H1 (cell line): Measurements from ENCODE around the gene CTSL. TPM values are rescaled to one million over a fixed set of nuclear protein-coding genes. Genes with fewer than 3 reads are reported as not detected.

ENCODE experiments used
- CTCF ChIA-PET: fragments of 300-600 bp; sonication (Branson Sonifier 250); formaldehyde crosslinking; loops from one replicate; lab custom pipeline; 2021; ENCODE audit not compliant: partially characterized antibody; lab: Charles Lee
- POLR2A ChIA-PET: fragments of 300-600 bp; sonication (Branson Sonifier 250); formaldehyde crosslinking; loops from one replicate; lab custom pipeline; 2021; ENCODE audit warnings: inconsistent platforms; ENCODE audit not compliant: partially characterized antibody; lab: Charles Lee
- DNase-seq, 2 experiments: peaks; one replicate each; pipeline versions ENCODE4 v3.0.0 to v3.0.0-alpha.2; 2010 to 2022; ENCODE audit warnings: low spot score in 2 of 2, low read depth in 1 of 2, mixed read lengths in 1 of 2
- FAIRE-seq: peaks from 2 replicates; lab custom pipeline; 2011; peaks lifted over from hg19 to GRCh38; lab: Jason Lieb, UNC
- H2AFZ ChIP-seq: 2 replicates; pipeline ENCODE4 v1.8.1; 2012; ENCODE audit warnings: low read length, inconsistent platforms
- H2AK5ac ChIP-seq: 2 replicates; pipeline ENCODE4 v1.6.1; 2013; ENCODE audit warnings: low read depth, low read length
- H2BK120ac ChIP-seq: replicated peaks from 2 replicates; pipeline ENCODE3; 2013; ENCODE audit warnings: low read depth, low read length, inconsistent platforms
- H2BK12ac ChIP-seq: 2 replicates; pipeline ENCODE4 v1.6.1; 2013; ENCODE audit warnings: low read depth, low read length
- H2BK15ac ChIP-seq: 2 replicates; pipeline ENCODE4 v1.6.1; 2013; ENCODE audit warnings: low read length
- H2BK20ac ChIP-seq: 2 replicates; pipeline ENCODE4 v1.6.1; 2013; ENCODE audit warnings: low read length
- H2BK5ac ChIP-seq: 2 replicates; pipeline ENCODE4 v1.6.1; 2013; ENCODE audit warnings: low read depth, low read length
- H3K14ac ChIP-seq: 2 replicates; pipeline ENCODE4 v1.6.1; 2013; ENCODE audit warnings: inconsistent platforms; ENCODE audit not compliant: insufficient read length
- H3K18ac ChIP-seq: 2 replicates; pipeline ENCODE4 v1.6.1; 2013; ENCODE audit warnings: low read length; ENCODE audit errors: extremely low read depth
- H3K23ac ChIP-seq: 2 replicates; pipeline ENCODE4 v1.6.1; 2013; ENCODE audit warnings: inconsistent platforms; ENCODE audit not compliant: insufficient read length
- H3K23me2 ChIP-seq: 2 replicates; pipeline ENCODE4 v1.6.1; 2013; ENCODE audit warnings: low read depth, low read length
- H3K27ac ChIP-seq: 2 replicates; pipeline ENCODE4 v1.6.1; 2011; ENCODE audit warnings: low read depth, low read length, inconsistent platforms
- H3K27me3 ChIP-seq, 4 experiments: replicated peaks in 1 of 4; 1 replicate in 1 of 4; 2 replicates in 3 of 4; pipeline versions ENCODE4 v1.6.1 to v1.8.1; 2011 to 2013; ENCODE audit warnings: low read length in 3 of 4, mild to moderate bottlenecking in 3 of 4, inconsistent platforms in 2 of 4, mixed read lengths in 2 of 4, moderate library complexity in 1 of 4; ENCODE audit not compliant: control insufficient read depth in 3 of 4, insufficient read depth in 3 of 4; ENCODE audit errors: extremely low read depth in 1 of 4
- H3K36me3 ChIP-seq, 4 experiments: 2 replicates each; pipeline versions ENCODE4 v1.6.1 to v1.8.1; 2011 to 2013; ENCODE audit warnings: mild to moderate bottlenecking in 4 of 4, low read length in 3 of 4, moderate library complexity in 2 of 4, control low read depth in 1 of 4, inconsistent platforms in 1 of 4; ENCODE audit not compliant: insufficient read depth in 4 of 4, control insufficient read depth in 2 of 4
- H3K4ac ChIP-seq: replicated peaks from 2 replicates; pipeline ENCODE3; 2013; ENCODE audit warnings: low read length, low read depth, mixed read lengths, inconsistent platforms; ENCODE audit not compliant: insufficient read length
- H3K4me1 ChIP-seq, 4 experiments: replicated peaks in 1 of 4; 1 replicate in 1 of 4; 2 replicates in 3 of 4; pipeline versions ENCODE4 v1.6.1 to v1.8.1; 2011 to 2013; ENCODE audit warnings: low read length in 3 of 4, inconsistent platforms in 2 of 4, mixed read lengths in 1 of 4; ENCODE audit not compliant: insufficient read depth in 4 of 4, control insufficient read depth in 3 of 4
- H3K4me2 ChIP-seq, 2 experiments: 2 replicates each; pipeline versions ENCODE4 v1.6.1 to v1.8.1; 2011 to 2013; ENCODE audit warnings: low read depth in 2 of 2, low read length in 2 of 2, control low read depth in 1 of 2, inconsistent platforms in 1 of 2, mild to moderate bottlenecking in 1 of 2; ENCODE audit not compliant: insufficient read depth in 1 of 2
- H3K4me3 ChIP-seq, 4 experiments: fragments of 200-600, 300-600 bp in 1 of 4; sonication (generic), shearing (Covaris generic), sonication (Bioruptor Twin) in 1 of 4; 2 replicates each; pipeline versions ENCODE4 v1.5.1 to v1.8.1; 2011 to 2016; ENCODE audit warnings: low read length in 4 of 4, low read depth in 3 of 4, control low read depth in 2 of 4, inconsistent platforms in 2 of 4, mild to moderate bottlenecking in 2 of 4, mixed read lengths in 1 of 4, moderate library complexity in 1 of 4; ENCODE audit not compliant: insufficient read depth in 2 of 4; ENCODE audit errors: extremely low read depth in 1 of 4
- H3K56ac ChIP-seq: replicated peaks from 2 replicates; pipeline ENCODE3; 2013; ENCODE audit warnings: low read depth, mild to moderate bottlenecking, mixed read lengths, low read length, inconsistent platforms; ENCODE audit not compliant: insufficient read length
- H3K79me1 ChIP-seq: 2 replicates; pipeline ENCODE4 v1.6.1; 2013; ENCODE audit warnings: low read depth, low read length, control low read depth
- H3K79me2 ChIP-seq, 2 experiments: 2 replicates each; pipeline versions ENCODE4 v1.6.1 to v1.8.1; 2012 to 2013; ENCODE audit warnings: low read length in 2 of 2, mild to moderate bottlenecking in 2 of 2, inconsistent platforms in 1 of 2; ENCODE audit not compliant: insufficient read depth in 2 of 2, control insufficient read depth in 1 of 2
- H3K9ac ChIP-seq, 4 experiments: replicated peaks in 1 of 4; 1 replicate in 1 of 4; 2 replicates in 3 of 4; pipeline versions ENCODE4 v1.6.1 to v1.8.1; 2011 to 2013; ENCODE audit warnings: low read depth in 3 of 4, low read length in 3 of 4, control low read depth in 2 of 4, mild to moderate bottlenecking in 2 of 4, moderate library complexity in 2 of 4, inconsistent platforms in 1 of 4; ENCODE audit errors: extremely low read depth in 1 of 4
- H3K9me3 ChIP-seq, 2 experiments: 2 replicates each; pipeline versions ENCODE4 v1.6.1 to v1.8.1; 2012 to 2013; ENCODE audit warnings: mild to moderate bottlenecking in 2 of 2, moderate library complexity in 2 of 2, control low read depth in 1 of 2, inconsistent platforms in 1 of 2, low read depth in 1 of 2, low read length in 1 of 2, mixed read lengths in 1 of 2; ENCODE audit not compliant: insufficient read depth in 2 of 2
- H4K20me1 ChIP-seq, 2 experiments: replicated peaks in 1 of 2; 2 replicates each; pipeline versions ENCODE3 to v1.8.1; 2011 to 2013; ENCODE audit warnings: inconsistent platforms in 2 of 2, low read length in 2 of 2, mild to moderate bottlenecking in 1 of 2; ENCODE audit not compliant: insufficient read depth in 2 of 2, control insufficient read depth in 1 of 2
- H4K5ac ChIP-seq: 2 replicates; pipeline ENCODE4 v1.6.1; 2013; ENCODE audit warnings: low read length, low read depth, mixed read lengths, inconsistent platforms; ENCODE audit not compliant: insufficient read length
- H4K8ac ChIP-seq: 2 replicates; pipeline ENCODE4 v1.8.0; 2013; ENCODE audit warnings: mild to moderate bottlenecking, moderate library complexity, low read length, inconsistent platforms; ENCODE audit not compliant: insufficient read depth; ENCODE audit errors: extremely low read depth
- H4K91ac ChIP-seq: replicated peaks from 2 replicates; pipeline ENCODE3; 2013; ENCODE audit warnings: low read length, mixed read lengths, inconsistent platforms; ENCODE audit not compliant: insufficient read length
- ASH2L ChIP-seq: fragments of 200-600, 300-600 bp; sonication (generic); IDR thresholded peaks from one replicate; pipeline ENCODE4 v1.7.1; 2017; ENCODE audit warnings: low read length
- CBX5 ChIP-seq: fragments of 300-800, 300-1000 bp; sonication (generic); IDR thresholded peaks from 2 replicates; pipeline ENCODE4 v1.7.1; 2016; ENCODE audit warnings: antibody characterized with exemption, low read length, low read depth
- CTBP2 ChIP-seq: IDR thresholded peaks from 2 replicates; pipeline ENCODE4 v1.7.0; 2011; ENCODE audit warnings: borderline replicate concordance, mild to moderate bottlenecking, moderate library complexity, mixed read lengths, low read length; ENCODE audit not compliant: insufficient read depth, insufficient read length
- EGR1 ChIP-seq: IDR thresholded peaks from 2 replicates; pipeline ENCODE4 v1.6.1; 2011; ENCODE audit warnings: low read depth, low read length, borderline replicate concordance
- GTF2F1 ChIP-seq: IDR thresholded peaks from 2 replicates; pipeline ENCODE4 v1.6.1; 2012; ENCODE audit warnings: low read depth, low read length, improper control_type of control experiment, borderline replicate concordance
- HDAC6 ChIP-seq: IDR thresholded peaks from one replicate; pipeline ENCODE4 v1.7.1; 2012; ENCODE audit warnings: low read depth, mild to moderate bottlenecking, inconsistent platforms, low read length, moderate library complexity
- KDM5A ChIP-seq: fragments of 200-600 bp; IDR thresholded peaks from 2 replicates; pipeline ENCODE4 v1.7.1; 2012; ENCODE audit warnings: mild to moderate bottlenecking, low read length, inconsistent platforms, mixed read lengths
- MAFK ChIP-seq: IDR thresholded peaks from 2 replicates; pipeline ENCODE4 v1.6.1; 2012; ENCODE audit warnings: low read depth, mild to moderate bottlenecking, improper control_type of control experiment, low read length
- RBBP5 ChIP-seq: IDR thresholded peaks from 2 replicates; pipeline ENCODE4 v1.7.1; 2012; ENCODE audit warnings: low read depth, mild to moderate bottlenecking, inconsistent platforms, low read length, moderate library complexity, borderline replicate concordance
- TBP ChIP-seq: IDR thresholded peaks from 2 replicates; pipeline ENCODE4 v1.6.1; 2011; ENCODE audit warnings: low read depth, low read length, improper control_type of control experiment
- TEAD4 ChIP-seq: IDR thresholded peaks from 2 replicates; pipeline ENCODE4 v1.6.1; 2012; ENCODE audit warnings: low read depth, low read length, inconsistent platforms, mixed read lengths
- WGBS, 2 experiments: shearing (Covaris generic) in 1 of 2; methylation state at CpG; one replicate each; pipeline versions ENCODE4 v1.1.6 to v1.1.7; 2013 to 2015; ENCODE audit warnings: low lambda C conversion rate in 2 of 2, mixed read lengths in 2 of 2, inconsistent platforms in 1 of 2, low coverage in 1 of 2, missing lambda C conversion rate in 1 of 2; ENCODE audit not compliant: insufficient replicate concordance in 2 of 2, insufficient coverage in 1 of 2, insufficient read length in 1 of 2; ENCODE audit errors: extremely low coverage in 1 of 2, missing lambda C conversion rate in 1 of 2; 5-methylcytosine and 5-hydroxymethylcytosine counted together
- polyA plus RNA-seq, 7 experiments: library from polyadenylated mRNA; depleted of rRNA in 3 of 7; stranded (reverse) in 5 of 7; unstranded in 2 of 7; fragments of >200 nt in 5 of 7; fragments of 200-250 nt in 2 of 7; gene quantifications; 1 replicate in 5 of 7; 2 replicates in 1 of 7; 4 replicates in 1 of 7; pipeline versions ENCODE4 v1.2.1 to v1.2.3, GENCODE V29; 2011 to 2013; ENCODE audit warnings: missing spikeins in 2 of 7, mixed read lengths in 2 of 7
- total RNA-seq: library from RNA; stranded (reverse); fragmentation: NEBNext Ultra II Directional; extraction: Animal tissue kit (Norgen Biotek cat#: 25700); gene quantifications from 2 replicates; pipeline ENCODE4 v1.2.1, GENCODE V29; 2021
- TF ChIP-seq, protein P1 (sequence below): IDR thresholded peaks from 2 replicates; pipeline ENCODE4 v1.6.1; 2012; ENCODE audit warnings: inconsistent platforms

Gene CTSL
- total and polyA plus RNA-seq, 2 of the 8 experiments (the other 6 are each of a cell fraction or from before 2014, with no cell fraction given), result 34.2 to 38.2 TPM

GRCh38 chr9:87696641-87697040, 29.3 kb upstream of the CTSL start:
- ChIA-PET POLR2A (no interaction called here), CTCF (interaction anchor here (8.5 kb wide), 1 partner anchor 12 kb away, joined by 61 read pairs; no protein-coding TSS in a partner anchor)
- no peak overlapping the region for H3K18ac ChIP-seq
- no peak overlapping the region for H2BK15ac ChIP-seq
- no peak for DNase-seq
- H3K14ac ChIP-seq, result no peak overlapping the region
- H3K36me3 ChIP-seq, result peaks cover 14 to 56% (median 34%) of the 10 kb centered on the region in 4 experiments
- H3K4ac ChIP-seq, result no peak overlapping the region
- H3K79me1 ChIP-seq, result no peaks in the 10 kb centered on the region; the same call in 1 of the 2 replicates
- H3K56ac ChIP-seq, result no peak overlapping the region
- no peaks in the 10 kb centered on the region for H3K9me3 ChIP-seq
- no peak overlapping the region for H3K4me2 ChIP-seq
- 87% methylated on average over 7 of the region's 7 CpGs; no CpG with 5 or more reads in 1 of the 2 experiments for WGBS, 2 experiments
- H2AK5ac ChIP-seq, result no peak overlapping the region
- H3K27me3 ChIP-seq, result no peaks in the 10 kb centered on the region
- H3K27ac ChIP-seq, result no peak overlapping the region
- FAIRE-seq, result no peak
- H4K91ac ChIP-seq, result no peak overlapping the region
- H2AFZ ChIP-seq, result no peak overlapping the region
- no peak overlapping the region for H2BK120ac ChIP-seq
- H3K4me3 ChIP-seq, result no peak overlapping the region
- no peak overlapping the region for H3K9ac ChIP-seq
- H4K8ac ChIP-seq, result no peak overlapping the region
- peaks cover 0 to 3% of the 10 kb centered on the region in 2 experiments; a peak in 1 of 4 replicates for H3K79me2 ChIP-seq
- H3K4me1 ChIP-seq, result 0 out of 7 replicates have a peak, but pooled peaks cover 0 to 2% (median 0%) of the 10 kb centered on the region in 4 experiments
- peaks cover 4 to 5% of the 10 kb centered on the region in 2 experiments for H4K20me1 ChIP-seq
- H2BK20ac ChIP-seq, result no peak overlapping the region
- no peak overlapping the region for H2BK5ac ChIP-seq
- TF ChIP-seq GTF2F1 (no peak), RBBP5 (no peak), ASH2L (no peak), KDM5A (no peak), TEAD4 (no peak), TBP (no peak), HDAC6 (no peak), CTBP2 (no peak), CBX5 (no peak), EGR1 (no peak), MAFK (no peak)
- TF ChIP-seq, protein P1, sequence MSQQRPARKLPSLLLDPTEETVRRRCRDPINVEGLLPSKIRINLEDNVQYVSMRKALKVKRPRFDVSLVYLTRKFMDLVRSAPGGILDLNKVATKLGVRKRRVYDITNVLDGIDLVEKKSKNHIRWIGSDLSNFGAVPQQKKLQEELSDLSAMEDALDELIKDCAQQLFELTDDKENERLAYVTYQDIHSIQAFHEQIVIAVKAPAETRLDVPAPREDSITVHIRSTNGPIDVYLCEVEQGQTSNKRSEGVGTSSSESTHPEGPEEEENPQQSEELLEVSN, result no peak
- no peak overlapping the region for H4K5ac ChIP-seq
- no peaks in the 10 kb centered on the region for H3K23me2 ChIP-seq
- no peak overlapping the region for H2BK12ac ChIP-seq
- H3K23ac ChIP-seq, result no peak overlapping the region
